Measurements from ENCODE around the gene NOL6.
A peak's percentile ranks its signal among the peaks of the same experiment; 100 is the strongest.
"Not testable (repeated sequence)": the region's sequence is repeated elsewhere in the genome, so short reads cannot be mapped to it uniquely, and the experiment has no call there.

The NOL6 gene

GRCh38 chr9:33473643-33474352 is at the start of gene NOL6:
Gene NOL6, minus strand, starts transcription at chr9:33473924. Its CDS starts 82 bp downstream, at chr9:33473842.
- DNase-seq = peak; percentile 97 to 99

- DNase-seq = not testable (repeated sequence)
Measured at GRCh38 chr9:33521861-33522260, 48.1 kb upstream of the NOL6 start.

- DNase-seq = not testable (repeated sequence)
Measured at GRCh38 chr9:33517934-33518577, 44.3 kb upstream of the NOL6 start.

GRCh38 chr9:33517373-33517772 is 43.6 kb upstream of the NOL6 start:
- no peak for DNase-seq

- DNase-seq = not testable (repeated sequence)
Measured at GRCh38 chr9:33516397-33516796, 42.7 kb upstream of the NOL6 start.

- not testable (repeated sequence) for DNase-seq
Measured at GRCh38 chr9:33515342-33515995, 41.7 kb upstream of the NOL6 start.

GRCh38 chr9:33512535-33512934 is 38.8 kb upstream of the NOL6 start:
- DNase-seq = not testable (repeated sequence)

GRCh38 chr9:33511184-33511517 is 37.4 kb upstream of the NOL6 start:
- DNase-seq = not testable (repeated sequence)

GRCh38 chr9:33510262-33511183 is 36.8 kb upstream of the NOL6 start:
- peak; percentile 44 to 48 for DNase-seq

GRCh38 chr9:33506626-33507370 is 33.1 kb upstream of the NOL6 start:
- peak; percentile 23 to 33 for DNase-seq

- DNase-seq = no peak
Measured at GRCh38 chr9:33498387-33498786, 24.7 kb upstream of the NOL6 start.

GRCh38 chr9:33493819-33494218 is 20.1 kb upstream of the NOL6 start:
- not testable (repeated sequence) for DNase-seq

- no peak for DNase-seq
Measured at GRCh38 chr9:33489066-33489465, 15.3 kb upstream of the NOL6 start.

- not testable (repeated sequence) for DNase-seq
Measured at GRCh38 chr9:33485312-33485711, 11.6 kb upstream of the NOL6 start.

GRCh38 chr9:33480976-33481375 is 7.3 kb upstream of the NOL6 start:
- DNase-seq = no peak

GRCh38 chr9:33480106-33480505 is 6.4 kb upstream of the NOL6 start:
- no peak for DNase-seq

- DNase-seq = no peak
Measured at GRCh38 chr9:33476503-33476902, 2.8 kb upstream of the NOL6 start.

GRCh38 chr9:33475357-33475756 is 1.6 kb upstream of the NOL6 start:
- DNase-seq = no peak

GRCh38 chr9:33472881-33473615 is 676 bp downstream of the NOL6 start:
- DNase-seq = peak in 1 of 2 donors; percentile 12

GRCh38 chr9:33472171-33472880 is 1.4 kb downstream of the NOL6 start:
- DNase-seq = no peak

- DNase-seq = no peak
Measured at GRCh38 chr9:33471361-33471760, 2.4 kb downstream of the NOL6 start.
